ENCODE results near the gene FKTN.
"Not testable (repeated sequence)": the region's sequence is repeated elsewhere in the genome, so short reads cannot be mapped to it uniquely, and the experiment has no call there.

The FKTN gene

GRCh38 chr9:105557804-105558610, at the start of gene FKTN:
TSS of gene FKTN (plus strand) at chr9:105558131. CDS start at chr9:105575033, 16,902 bp downstream.
- peak; percentile 75 to 76 for DNase-seq

DNA sequence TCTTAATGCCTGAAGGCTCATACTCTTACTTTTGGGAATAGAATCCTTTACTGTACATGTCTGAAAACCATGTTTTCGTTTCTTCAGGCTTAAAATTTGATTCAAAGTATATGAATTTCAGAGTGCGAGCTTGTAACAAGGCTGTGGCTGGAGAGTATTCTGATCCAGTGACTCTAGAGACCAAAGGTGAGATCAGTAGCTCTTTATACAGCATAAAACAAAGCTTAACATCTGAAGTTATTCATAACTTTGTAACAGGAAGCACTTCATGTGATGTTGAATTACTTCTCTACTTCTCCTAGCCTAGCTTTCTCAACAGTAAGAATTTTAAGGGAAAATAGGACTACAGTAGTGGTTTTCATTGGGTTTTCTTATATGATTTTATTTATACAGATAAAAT, 49.4 kb upstream of the FKTN start:
- DNase-seq, result no peak

- no peak for DNase-seq
Measured at GRCh38 chr9:105510024-105510423, 47.9 kb upstream of the FKTN start.

- no peak for DNase-seq
Measured at GRCh38 chr9:105511446-105511845, 46.5 kb upstream of the FKTN start.

DNA sequence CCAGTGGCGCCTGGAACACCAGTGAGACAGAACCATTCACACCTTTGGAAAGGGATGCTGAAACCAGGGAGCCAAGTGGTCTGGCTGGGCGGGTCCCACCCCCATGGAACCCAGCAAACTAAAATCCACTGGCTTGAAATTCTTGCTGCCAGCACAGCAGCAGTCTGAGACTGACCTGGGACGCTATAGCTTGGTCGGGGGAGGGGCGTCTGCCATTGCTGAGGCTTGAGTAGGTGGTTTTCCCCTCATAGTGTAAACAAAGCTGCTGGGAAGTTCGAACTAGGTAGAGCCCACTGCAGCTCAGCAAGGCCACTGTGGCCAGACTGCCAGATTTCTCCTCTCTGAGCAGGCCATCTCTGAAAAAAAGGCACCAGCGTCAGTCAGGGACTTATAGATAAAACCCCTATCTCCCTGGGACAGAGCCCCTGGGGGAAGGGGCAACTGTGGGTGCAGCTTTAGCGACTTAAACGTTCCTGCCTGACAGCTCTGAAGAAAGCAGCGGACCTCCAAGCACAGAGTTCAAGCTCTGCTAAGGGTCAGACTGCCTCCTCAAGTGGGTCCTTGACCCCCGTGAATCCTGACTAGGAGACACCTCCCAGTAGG, 42.0 kb upstream of the FKTN start:
- no peak for DNase-seq

GRCh38 chr9:105519710-105520369, 38.1 kb upstream of the FKTN start:
- DNase-seq, result peak; percentile 2 to 15

DNA sequence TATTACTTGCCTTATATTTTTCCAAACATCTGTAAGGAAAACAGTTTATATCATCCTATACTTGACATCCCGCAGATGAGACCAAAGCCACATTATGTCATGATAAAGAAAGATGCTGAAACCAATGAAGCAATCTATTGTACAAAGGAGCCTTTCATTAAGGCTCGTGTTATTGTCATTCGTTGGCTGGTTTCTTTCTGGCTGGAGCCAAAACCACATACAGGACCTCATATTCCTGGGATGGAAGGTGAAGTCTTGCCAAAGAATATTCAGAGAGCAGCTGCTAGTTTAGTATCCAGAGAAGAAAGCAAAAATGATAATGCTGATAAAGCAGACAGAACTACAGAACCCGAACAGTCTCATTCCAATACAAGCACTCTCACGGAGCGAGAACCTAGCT, 36.9 kb upstream of the FKTN start:
- not testable (repeated sequence) for DNase-seq

DNA sequence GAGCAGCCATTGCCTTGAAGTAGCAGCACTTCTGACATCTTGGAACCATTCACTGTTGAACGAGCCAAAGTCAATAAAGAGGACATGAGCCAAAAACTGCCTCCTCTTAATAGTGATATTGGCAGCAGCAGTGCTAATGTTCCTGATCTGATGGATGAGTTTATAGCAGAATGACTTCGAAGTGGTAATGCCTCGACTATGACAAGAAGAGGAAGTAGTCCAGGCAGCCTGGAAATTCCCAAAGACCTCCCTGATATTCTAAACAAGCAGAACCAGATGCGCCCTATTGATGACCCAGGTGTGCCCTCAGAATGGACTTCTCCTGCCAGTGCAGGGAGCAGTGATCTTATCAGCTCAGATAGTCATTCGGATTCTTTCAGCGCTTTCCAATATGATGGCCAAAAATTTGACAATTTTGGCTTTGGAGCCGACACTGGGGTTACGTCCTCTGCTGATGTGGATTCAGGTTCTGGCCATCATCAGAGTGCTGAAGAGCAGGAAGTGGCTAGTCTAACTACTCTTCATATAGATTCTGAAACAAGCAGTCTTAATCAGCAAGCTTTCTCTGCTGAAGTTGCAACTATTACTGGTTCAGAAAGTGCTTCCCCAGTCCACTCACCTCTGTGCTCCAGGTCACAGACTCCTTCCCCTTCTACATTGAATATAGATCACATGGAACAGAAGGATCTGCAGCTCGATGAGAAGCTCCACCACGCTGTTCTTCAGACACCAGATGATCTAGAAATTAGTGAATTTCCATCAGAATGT, 35.1 kb upstream of the FKTN start:
- not testable (repeated sequence) for DNase-seq

DNA sequence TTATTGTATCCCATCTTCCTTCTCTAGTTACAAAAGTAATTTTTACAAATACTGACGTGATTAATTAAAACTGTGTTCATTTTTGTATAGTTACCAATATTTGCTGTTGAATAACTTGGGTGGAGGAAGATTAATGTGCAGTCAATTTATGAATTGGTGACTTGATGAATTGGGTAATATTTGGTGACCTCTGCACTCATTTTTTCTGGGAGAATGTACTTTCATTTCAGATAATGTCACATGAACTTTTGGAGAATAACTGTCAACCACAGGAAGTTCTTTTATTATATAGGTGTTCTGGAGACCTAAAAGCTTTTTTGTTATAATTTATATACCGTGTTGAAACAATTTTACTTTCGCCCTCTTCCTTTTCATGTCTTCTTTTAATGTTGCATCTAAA, 26.4 kb upstream of the FKTN start:
- DNase-seq, result no peak

- DNase-seq, result no peak
Measured at GRCh38 chr9:105535920-105536668, 21.8 kb upstream of the FKTN start.

DNA sequence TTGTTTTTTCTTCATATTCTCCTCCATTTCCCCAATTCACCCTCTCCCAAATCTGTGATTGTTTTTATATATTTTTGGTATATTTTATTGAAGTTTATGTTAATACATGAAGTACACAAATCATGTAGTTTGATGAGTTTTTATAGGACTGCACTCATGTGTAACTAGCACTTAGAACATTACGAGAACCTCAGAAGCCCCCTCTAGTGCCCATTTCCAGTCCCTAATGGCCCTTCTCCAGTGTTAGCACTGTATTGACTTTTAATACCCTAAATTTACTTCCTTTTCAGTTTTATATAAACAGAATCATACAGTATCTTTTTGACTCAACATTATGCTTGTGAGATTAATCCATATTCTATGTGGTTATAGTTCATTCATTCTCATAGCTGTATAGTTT, 18.5 kb upstream of the FKTN start:
- DNase-seq, result no peak

GRCh38 chr9:105541838-105542237, 16.1 kb upstream of the FKTN start:
- DNase-seq, result no peak

- DNase-seq, result no peak
Measured at GRCh38 chr9:105554042-105554441, 3.9 kb upstream of the FKTN start.

- DNase-seq, result no peak
Measured at GRCh38 chr9:105572455-105572854, 14.5 kb downstream of the FKTN start.

GRCh38 chr9:105579952-105580351, 22.0 kb downstream of the FKTN start:
- not testable (repeated sequence) for DNase-seq

DNA sequence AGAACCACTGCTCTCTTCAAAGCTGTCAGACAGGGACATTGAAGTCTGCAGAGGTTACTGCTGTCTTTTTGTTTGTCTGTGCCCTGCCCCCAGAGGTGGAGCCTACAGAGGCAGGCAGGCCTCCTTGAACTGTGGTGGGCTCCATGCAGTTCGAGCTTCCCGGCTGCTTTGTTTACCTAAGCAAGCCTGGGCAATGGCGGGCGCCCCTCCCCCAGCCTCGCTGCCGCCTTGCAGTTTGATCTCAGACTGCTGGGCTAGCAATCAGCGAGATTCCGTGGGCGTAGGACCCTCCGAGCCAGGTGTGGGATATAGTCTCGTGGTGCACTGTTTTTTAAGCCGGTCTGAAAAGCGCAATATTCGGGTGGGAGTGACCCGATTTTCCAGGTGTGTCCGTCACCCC, 23.6 kb downstream of the FKTN start:
- not testable (repeated sequence) for DNase-seq

DNA sequence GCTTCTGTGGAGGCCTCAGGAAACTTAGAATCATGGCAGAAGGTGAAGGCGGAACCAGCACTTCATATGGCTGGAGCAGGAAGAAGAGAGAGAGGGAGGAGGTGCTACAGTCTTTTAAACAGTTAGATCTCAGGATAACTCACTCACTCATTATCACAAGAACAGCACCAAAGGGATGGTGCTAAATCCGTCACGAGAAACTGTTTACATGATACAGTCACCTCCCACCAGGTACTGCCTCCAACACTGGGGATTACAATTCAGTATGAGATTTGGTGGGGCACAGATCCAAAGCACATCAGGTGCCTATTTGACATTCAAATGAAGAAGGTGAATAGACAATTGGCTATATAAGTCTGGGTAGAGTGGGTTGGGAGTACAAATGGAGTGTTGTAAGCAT, 35.2 kb downstream of the FKTN start:
- DNase-seq, result no peak

DNA sequence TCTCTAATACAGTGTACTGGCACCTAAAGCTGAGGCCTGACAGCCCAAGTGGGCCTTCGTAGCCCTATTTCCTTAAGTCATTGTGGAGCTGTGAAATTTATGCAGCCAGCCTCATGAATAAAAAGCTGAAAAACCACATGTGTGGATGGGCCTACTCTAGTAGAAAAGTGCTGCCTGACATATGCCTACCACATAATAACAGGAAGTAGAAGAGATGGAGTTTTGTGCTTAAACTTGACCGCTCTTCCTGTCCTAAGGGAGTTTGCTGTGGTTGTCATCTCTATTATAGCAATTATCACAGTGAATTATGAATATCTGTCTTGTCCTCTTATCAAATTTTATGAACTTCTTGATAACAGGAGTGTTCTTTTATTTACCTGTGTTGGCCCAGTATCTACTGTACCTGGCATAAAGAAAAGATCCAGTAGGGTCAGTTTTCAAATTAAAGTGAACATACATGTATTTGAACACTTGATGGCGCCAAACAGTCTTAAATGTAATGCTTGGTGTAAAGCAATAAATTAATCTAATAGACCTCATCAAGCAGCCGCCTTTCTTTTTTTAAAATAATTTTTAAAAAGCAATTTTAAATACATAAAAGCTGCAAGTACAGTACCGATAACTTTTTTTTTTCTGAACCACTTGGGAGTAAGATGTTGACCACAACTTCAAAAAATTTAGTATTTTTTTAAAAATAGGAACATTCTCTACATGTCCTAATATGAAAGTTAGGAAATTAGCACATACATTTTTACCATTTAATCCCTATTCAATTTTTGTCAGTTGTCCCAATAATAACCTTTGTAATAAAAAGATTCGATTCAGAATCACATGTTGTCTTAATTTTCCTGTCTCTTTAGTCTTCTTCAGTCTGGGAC, 51.0 kb downstream of the FKTN start:
- no peak for DNase-seq

GRCh38 chr9:105621001-105621400, 63.1 kb downstream of the FKTN start:
- no peak for DNase-seq

GRCh38 chr9:105625088-105625487, 67.2 kb downstream of the FKTN start:
- no peak for DNase-seq

GRCh38 chr9:105632807-105633206, 74.9 kb downstream of the FKTN start:
- no peak for DNase-seq

Measured in activated CD4-positive, alpha-beta T cell treated with anti-CD3 and anti-CD28 coated beads, Interleukin-2, amount 50 U/mL, for 4 hours (primary cell).